GM12874 (cell line): ENCODE measurements around the gene TTC7B.

ENCODE experiments used
- CTCF ChIP-seq: IDR thresholded peaks from 2 replicates; pipeline ENCODE4 v1.5.1; 2011; ENCODE audit warnings: low read depth, mild to moderate bottlenecking, control low read depth, low read length, moderate library complexity; ENCODE audit not compliant: insufficient read depth

Gene TTC7B

DNA sequence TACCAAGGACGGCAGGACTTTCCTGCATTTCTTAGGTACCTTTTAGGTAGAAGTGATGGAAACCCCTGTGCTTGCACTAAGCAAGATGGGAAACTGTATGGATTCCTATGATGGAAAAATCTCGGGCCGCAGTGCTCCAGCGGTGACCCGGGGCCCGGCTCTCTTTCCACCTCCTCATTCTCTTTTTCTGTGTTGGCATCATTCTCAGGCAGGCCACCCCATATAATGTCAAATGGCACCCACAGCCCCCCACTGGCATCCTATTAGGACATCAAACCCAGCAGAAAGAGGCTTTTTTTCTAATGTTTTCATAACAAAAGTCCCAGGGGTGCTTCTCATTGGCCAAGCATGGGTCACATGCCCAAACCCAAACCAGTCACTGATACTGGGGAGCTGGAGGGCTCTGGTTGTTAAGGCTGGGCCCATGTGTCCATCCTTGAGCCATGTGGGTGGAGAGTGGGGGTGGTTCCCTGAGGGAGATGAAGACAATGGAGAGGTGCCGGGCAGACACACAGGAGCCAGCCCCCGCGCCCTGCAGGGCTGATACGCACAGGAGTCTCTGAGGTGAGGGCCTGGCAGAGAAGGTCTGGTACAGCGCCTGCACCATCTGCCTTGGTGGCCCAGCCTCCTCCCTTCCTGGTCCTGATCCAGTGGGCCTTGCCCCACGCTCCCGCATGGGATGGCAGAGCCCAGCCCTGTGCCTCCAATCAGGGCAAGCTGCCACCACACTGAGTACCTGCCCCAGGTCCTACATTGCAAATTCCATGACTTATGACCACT lies 277.3 kb downstream of the TTC7B start:
- TF ChIP-seq CTCF: no peak

DNA sequence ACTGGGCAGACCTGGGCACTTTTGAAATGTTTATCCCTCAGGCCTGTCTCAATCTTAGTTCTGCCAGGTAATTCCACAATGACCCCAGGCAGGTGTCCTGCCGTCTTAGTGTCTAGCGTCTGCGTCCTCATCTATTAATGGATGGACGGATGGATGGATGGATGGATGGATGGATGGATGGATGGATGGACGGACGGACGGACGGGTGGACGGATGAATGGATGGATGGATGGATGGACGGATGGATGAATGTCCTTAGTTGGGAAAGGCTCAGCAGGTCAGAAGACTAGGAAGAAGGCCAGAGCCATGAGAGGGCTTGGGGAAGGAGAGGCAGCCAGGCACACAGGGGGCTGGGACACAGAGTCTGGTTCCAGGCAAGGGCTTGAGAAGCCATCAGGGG lies 278.1 kb downstream of the TTC7B start:
- TF ChIP-seq CTCF: no peak

GRCh38 chr14:90536511-90537191 lies 279.6 kb downstream of the TTC7B start:
- no peak for TF ChIP-seq CTCF

DNA sequence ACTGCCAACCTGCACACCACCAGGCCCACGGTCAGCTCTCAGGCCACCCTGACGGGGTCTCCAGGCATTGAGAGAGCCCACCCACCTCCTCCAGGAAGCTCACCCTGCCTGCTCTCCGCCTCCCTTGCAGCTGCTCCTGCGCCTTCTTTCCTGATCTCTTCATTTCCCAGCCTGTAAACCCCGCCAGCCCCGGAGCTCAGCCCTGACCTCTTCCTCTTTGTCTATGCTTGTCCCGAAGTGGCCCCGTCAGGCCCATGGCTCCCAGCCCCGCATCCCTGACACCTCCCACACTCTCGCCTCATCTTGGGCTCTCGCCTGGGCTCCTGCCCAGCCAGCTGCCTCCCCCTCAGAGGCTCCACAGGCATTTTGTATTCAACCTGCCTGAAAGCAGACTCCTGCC lies 280.1 kb downstream of the TTC7B start:
- TF ChIP-seq CTCF: no peak

DNA sequence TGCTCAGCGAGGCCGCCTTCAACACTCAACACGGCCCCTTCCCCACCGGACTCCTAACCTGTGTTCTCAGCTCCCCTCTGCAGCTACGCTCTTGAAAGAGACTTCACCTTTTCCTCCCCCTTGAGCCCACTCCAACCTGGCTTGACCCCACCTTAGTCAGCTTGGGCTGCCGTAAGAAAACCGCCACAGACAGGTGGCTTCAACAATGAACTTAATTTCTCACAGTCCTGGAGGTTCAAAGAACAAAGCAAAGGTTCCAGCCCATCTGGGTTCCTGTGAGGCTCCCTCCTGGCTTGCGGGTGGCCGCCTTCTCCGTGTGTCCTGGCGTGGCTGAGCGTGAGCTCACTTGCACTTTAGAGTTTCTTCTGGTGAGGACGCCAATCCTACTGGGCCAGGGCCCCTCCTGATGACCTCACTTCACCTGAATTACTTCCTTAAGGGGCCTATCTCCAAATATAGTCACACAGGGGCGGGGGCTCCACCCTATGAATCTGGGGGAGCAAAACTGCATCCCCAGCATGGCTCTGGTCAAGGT lies 280.6 kb downstream of the TTC7B start:
- no peak for TF ChIP-seq CTCF

- TF ChIP-seq CTCF: no peak
Observed at GRCh38 chr14:90534838-90535555, 281.2 kb downstream of the TTC7B start.
